Measurements from ENCODE around the gene CRAT.
A peak's percentile ranks its signal among the peaks of the same experiment; 100 is the strongest.

DNA sequence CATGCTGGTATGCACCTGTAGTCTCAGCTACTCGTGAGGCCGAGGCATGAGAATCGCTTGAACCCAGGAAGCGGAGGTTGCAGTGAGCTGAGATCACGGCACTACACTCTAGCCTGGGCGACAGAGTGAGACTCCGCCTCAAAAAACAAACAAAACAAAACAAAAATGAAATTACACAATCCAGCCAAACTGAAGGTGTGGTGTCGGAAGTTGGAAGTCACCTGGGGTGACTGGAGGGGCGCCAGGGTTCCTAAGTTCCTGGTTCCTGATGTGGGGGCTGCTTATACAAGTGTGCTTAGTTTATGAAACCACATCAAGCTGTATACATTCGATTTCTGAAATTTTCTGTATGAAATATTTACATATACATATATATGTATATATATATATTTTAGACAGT is 33.4 kb downstream of the CRAT start:
- TF ChIP-seq CTCF (IDR thresholded peaks at IDR 0.05) (no peak), EP300 (IDR thresholded peaks at IDR 0.05) (no peak), POLR2AphosphoS5 (IDR thresholded peaks at IDR 0.05) (peak in 2 of 3 donors; percentile 29 to 68), POLR2A (IDR thresholded peaks at IDR 0.05) (no peak)

Measured in stomach (tissue), 4 donors.